OCI-LY3 (cell line): ENCODE data around the gene DPYSL3.

Experiments used
- H2AFZ ChIP-seq: fragments of 200-600, 300-600 bp; shearing (Covaris generic); 2 replicates; pipeline ENCODE4 v1.6.0; 2014; ENCODE audit warnings: antibody characterized with exemption, low read depth, low read length
- H3K27ac ChIP-seq: fragments of 200-600, 300-600 bp; sonication (generic); 2 replicates; pipeline ENCODE4 v1.5.1; 2014; ENCODE audit warnings: mild to moderate bottlenecking, low read length, moderate library complexity, mixed read lengths
- H3K27me3 ChIP-seq: fragments of 200-600, 300-600 bp; sonication (generic); 2 replicates; pipeline ENCODE4 v1.6.1; 2014; ENCODE audit warnings: low read depth, low read length, mixed read lengths
- H3K36me3 ChIP-seq: fragments of 200-600, 300-600 bp; sonication (generic); replicated peaks from 2 replicates; pipeline ENCODE3; 2014; ENCODE audit warnings: low read depth, low read length, mixed read lengths
- H3K4me1 ChIP-seq: fragments of 300-600, 200-600 bp; sonication (generic); 2 replicates; pipeline ENCODE4 v1.6.1; 2014; ENCODE audit warnings: low read length, mixed read lengths
- H3K4me2 ChIP-seq: fragments of 200-600, 300-600 bp; sonication (generic); 2 replicates; pipeline ENCODE4 v1.6.1; 2014; ENCODE audit warnings: low read length, mixed read lengths
- H3K4me3 ChIP-seq: fragments of 300-600, 200-600 bp; sonication (generic); 2 replicates; pipeline ENCODE4 v1.5.1; 2014; ENCODE audit warnings: antibody characterized with exemption, mild to moderate bottlenecking, low read length, moderate library complexity
- H3K79me2 ChIP-seq: fragments of 300-600, 200-600 bp; shearing (Covaris generic); 2 replicates; pipeline ENCODE4 v1.6.1; 2014; ENCODE audit warnings: mild to moderate bottlenecking, low read length, mixed read lengths
- H3K9ac ChIP-seq: fragments of 300-600, 200-600 bp; shearing (Covaris generic); 2 replicates; pipeline ENCODE4 v1.6.0; 2014; ENCODE audit warnings: mild to moderate bottlenecking, low read length, moderate library complexity
- H3K9me3 ChIP-seq: fragments of 200-600, 300-600 bp; shearing (Covaris generic); 2 replicates; pipeline ENCODE4 v1.6.1; 2014; ENCODE audit warnings: low read length, mixed read lengths; ENCODE audit not compliant: insufficient read depth
- H4K20me1 ChIP-seq: fragments of 200-600, 300-600 bp; sonication (generic); 2 replicates; pipeline ENCODE4 v1.6.1; 2016; ENCODE audit warnings: low read length, mixed read lengths; ENCODE audit not compliant: insufficient read depth
- EZH2phosphoT487 ChIP-seq: fragments of 200-600 bp; shearing (Covaris generic); IDR thresholded peaks from 2 replicates; pipeline ENCODE4 v1.6.1; 2018; ENCODE audit warnings: antibody characterized with exemption, mixed run types, low read depth
- TF ChIP-seq, protein P1 (sequence below): fragments of 200-600, 300-600 bp; sonication (generic); IDR thresholded peaks from 2 replicates; pipeline ENCODE4 v1.5.1; 2014; ENCODE audit warnings: antibody characterized with exemption, low read length, low read depth

Gene DPYSL3

DNA sequence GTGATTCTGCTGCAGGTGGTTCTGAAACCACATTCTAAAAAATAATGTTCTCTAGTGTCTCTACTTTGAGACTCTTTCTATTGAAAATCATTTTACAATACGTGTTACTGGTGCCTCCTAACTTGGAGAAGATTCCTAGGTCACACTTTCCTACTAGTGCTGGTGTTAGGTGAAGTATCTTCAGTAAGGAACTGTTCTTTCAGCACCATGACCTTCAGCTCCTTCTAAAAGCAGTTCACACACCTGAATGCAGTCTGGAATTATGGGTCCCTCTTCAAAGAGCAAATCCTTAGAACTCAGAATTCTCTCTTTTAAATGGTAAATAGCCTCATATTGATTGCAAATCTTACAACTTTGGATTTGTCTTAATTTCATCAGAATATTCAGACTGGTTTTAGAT, 10.6 kb upstream of the DPYSL3 start:
- no peaks in the 10 kb centered on the region for H3K9me3 ChIP-seq
- no peaks in the 10 kb centered on the region for H4K20me1 ChIP-seq
- no peak overlapping the region for H2AFZ ChIP-seq
- no peaks in the 10 kb centered on the region for H3K4me1 ChIP-seq
- H3K27ac ChIP-seq, result no peak overlapping the region
- TF ChIP-seq EZH2phosphoT487, result no peak
- TF ChIP-seq, protein P1, sequence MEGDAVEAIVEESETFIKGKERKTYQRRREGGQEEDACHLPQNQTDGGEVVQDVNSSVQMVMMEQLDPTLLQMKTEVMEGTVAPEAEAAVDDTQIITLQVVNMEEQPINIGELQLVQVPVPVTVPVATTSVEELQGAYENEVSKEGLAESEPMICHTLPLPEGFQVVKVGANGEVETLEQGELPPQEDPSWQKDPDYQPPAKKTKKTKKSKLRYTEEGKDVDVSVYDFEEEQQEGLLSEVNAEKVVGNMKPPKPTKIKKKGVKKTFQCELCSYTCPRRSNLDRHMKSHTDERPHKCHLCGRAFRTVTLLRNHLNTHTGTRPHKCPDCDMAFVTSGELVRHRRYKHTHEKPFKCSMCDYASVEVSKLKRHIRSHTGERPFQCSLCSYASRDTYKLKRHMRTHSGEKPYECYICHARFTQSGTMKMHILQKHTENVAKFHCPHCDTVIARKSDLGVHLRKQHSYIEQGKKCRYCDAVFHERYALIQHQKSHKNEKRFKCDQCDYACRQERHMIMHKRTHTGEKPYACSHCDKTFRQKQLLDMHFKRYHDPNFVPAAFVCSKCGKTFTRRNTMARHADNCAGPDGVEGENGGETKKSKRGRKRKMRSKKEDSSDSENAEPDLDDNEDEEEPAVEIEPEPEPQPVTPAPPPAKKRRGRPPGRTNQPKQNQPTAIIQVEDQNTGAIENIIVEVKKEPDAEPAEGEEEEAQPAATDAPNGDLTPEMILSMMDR, result no peak
- no peaks in the 10 kb centered on the region for H3K36me3 ChIP-seq
- H3K4me2 ChIP-seq, result no peak overlapping the region
- no peaks in the 10 kb centered on the region for H3K27me3 ChIP-seq
- H3K4me3 ChIP-seq, result no peak overlapping the region
- H3K79me2 ChIP-seq, result no peaks in the 10 kb centered on the region
- no peak overlapping the region for H3K9ac ChIP-seq

- H3K79me2 ChIP-seq, result no peaks in the 10 kb centered on the region
- no peak overlapping the region for H3K27ac ChIP-seq
- H3K9me3 ChIP-seq, result no peaks in the 10 kb centered on the region
- H2AFZ ChIP-seq, result no peak overlapping the region
- no peak overlapping the region for H3K9ac ChIP-seq
- no peak overlapping the region for H3K4me3 ChIP-seq
- TF ChIP-seq, protein P1, result no peak
- TF ChIP-seq EZH2phosphoT487, result no peak
- H4K20me1 ChIP-seq, result no peaks in the 10 kb centered on the region
- H3K36me3 ChIP-seq, result no peaks in the 10 kb centered on the region
- H3K4me1 ChIP-seq, result no peaks in the 10 kb centered on the region
- no peak overlapping the region for H3K4me2 ChIP-seq
- no peaks in the 10 kb centered on the region for H3K27me3 ChIP-seq
Measured at GRCh38 chr5:147519380-147519779, 9.5 kb upstream of the DPYSL3 start.

DNA sequence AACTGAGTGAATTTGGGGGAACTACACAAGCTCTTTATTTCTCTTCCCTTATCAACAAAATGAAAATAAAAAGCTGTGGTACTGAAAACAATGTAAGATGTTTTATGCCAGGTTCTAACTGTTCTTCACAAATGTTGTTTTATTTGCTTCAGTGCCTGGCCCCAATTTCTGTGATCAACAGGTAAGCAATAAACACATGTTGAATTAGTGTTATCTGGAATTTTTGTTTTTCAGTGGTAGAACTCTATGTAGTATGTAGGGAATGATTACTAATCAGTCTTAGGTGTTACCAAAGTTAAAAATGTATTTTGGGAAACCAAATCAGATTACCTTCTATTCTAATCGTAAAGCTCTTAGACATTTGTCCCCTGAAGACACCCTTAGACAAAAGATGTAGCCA, 7.5 kb upstream of the DPYSL3 start:
- H4K20me1 ChIP-seq, result no peaks in the 10 kb centered on the region
- no peaks in the 10 kb centered on the region for H3K79me2 ChIP-seq

GRCh38 chr5:147515269-147515668, 5.4 kb upstream of the DPYSL3 start:
- Histone ChIP-seq H4K20me1 (no peaks in the 10 kb centered on the region), H3K4me3 (no peak overlapping the region), H3K36me3 (no peaks in the 10 kb centered on the region), H2AFZ (no peak overlapping the region), H3K9me3 (no peaks in the 10 kb centered on the region), H3K4me2 (no peak overlapping the region), H3K79me2 (no peaks in the 10 kb centered on the region), H3K27me3 (no peaks in the 10 kb centered on the region), H3K27ac (no peak overlapping the region), H3K4me1 (no peaks in the 10 kb centered on the region), H3K9ac (no peak overlapping the region)
- no peak for TF ChIP-seq EZH2phosphoT487
- TF ChIP-seq, protein P1, result no peak

More for the DNA sequence above, 7.5 kb upstream of the DPYSL3 start:
- Histone ChIP-seq H3K9ac (no peak overlapping the region), H3K4me2 (no peak overlapping the region), H3K27ac (no peak overlapping the region), H3K9me3 (no peaks in the 10 kb centered on the region), H3K4me3 (no peak overlapping the region), H3K36me3 (no peaks in the 10 kb centered on the region), H3K4me1 (no peaks in the 10 kb centered on the region), H3K27me3 (no peaks in the 10 kb centered on the region), H2AFZ (no peak overlapping the region)
- TF ChIP-seq, protein P1, result no peak
- TF ChIP-seq EZH2phosphoT487, result no peak
